ENCODE measurements around the gene TBC1D3B.
A peak's percentile ranks its signal among the peaks of the same experiment; 100 is the strongest.
"Not testable (repeated sequence)": the region's sequence is repeated elsewhere in the genome, so short reads cannot be mapped to it uniquely, and the experiment has no call there.

TBC1D3B gene

GRCh38 chr17:36168836-36169235, 7.6 kb downstream of the TBC1D3B start:
- DNase-seq = not testable (repeated sequence)

GRCh38 chr17:36153895-36154610, 22.4 kb downstream of the TBC1D3B start:
- DNase-seq = no peak

- no peak for DNase-seq
These were observed 23.8 kb downstream of the TBC1D3B start for GRCh38 chr17:36152639-36153120.

DNA sequence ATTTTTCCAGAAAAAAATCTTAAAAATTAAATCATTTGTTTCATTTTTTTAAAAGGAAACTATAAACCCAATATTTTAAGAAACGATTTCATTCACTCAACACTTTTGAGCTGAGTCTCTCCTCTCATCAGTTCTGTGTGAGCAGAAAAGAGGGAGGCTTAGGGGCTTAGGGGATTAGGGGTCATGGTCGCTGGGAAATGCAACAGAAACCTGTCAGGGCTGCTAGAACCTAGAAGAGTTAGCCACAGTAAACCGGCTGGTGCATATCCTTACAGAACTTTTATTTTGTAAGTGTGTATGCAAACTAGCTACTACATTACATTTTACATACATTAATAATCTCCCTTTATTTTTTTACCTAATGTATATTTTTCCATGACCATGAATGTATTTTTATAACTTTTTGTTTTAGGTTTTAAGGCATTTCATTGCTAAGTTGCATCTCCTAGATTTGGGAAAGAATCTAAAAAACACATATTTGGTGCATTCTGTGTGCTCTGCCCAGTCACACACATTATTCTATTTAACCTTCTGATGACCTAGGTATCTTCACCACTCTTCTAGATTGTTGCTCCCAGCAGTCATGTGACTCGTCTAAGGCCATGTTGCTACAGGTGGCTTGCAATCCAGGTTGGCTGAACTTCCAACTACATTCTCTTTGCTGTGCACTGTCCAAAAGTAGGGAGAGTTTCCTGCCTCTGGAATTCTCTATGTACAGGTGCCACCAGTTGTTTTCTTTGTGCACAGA, 24.4 kb downstream of the TBC1D3B start:
- DNase-seq = no peak

DNA sequence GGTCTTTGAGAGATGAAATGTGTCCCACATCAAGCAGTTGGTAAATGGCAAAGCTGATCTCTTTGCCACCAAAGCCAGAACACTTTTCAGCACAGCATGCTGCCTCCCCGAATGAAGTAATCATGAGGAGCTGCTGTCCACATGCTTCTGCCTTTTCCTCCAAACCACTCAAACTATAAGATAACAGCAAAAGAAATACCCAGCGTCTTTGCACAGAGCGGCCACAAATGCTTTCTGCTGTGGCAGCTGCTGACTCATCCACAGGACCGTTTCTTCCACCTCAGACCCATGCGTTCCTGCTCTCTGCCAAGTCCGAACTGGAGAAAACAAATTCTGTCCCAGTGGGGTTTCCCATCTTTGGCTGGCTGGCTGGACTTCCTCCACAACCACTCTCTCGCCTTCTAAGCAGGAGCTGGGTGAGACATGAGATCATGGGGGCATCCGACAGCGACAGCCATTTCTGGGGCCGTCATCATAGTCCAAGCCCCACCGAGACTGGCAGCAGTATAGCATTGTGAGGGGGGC, 27.1 kb downstream of the TBC1D3B start:
- no peak for DNase-seq

GRCh38 chr17:36148559-36149295, 27.7 kb downstream of the TBC1D3B start:
- peak; percentile 60 for DNase-seq

- no peak for DNase-seq
These were observed 28.8 kb downstream of the TBC1D3B start for GRCh38 chr17:36147601-36148000.

- no peak for DNase-seq
These were observed 31.3 kb downstream of the TBC1D3B start for GRCh38 chr17:36144981-36145729.

GRCh38 chr17:36144014-36144413, 32.4 kb downstream of the TBC1D3B start:
- DNase-seq = no peak

- no peak for DNase-seq
These were observed 33.6 kb downstream of the TBC1D3B start for GRCh38 chr17:36142806-36143205.

- DNase-seq = no peak
These were observed 34.2 kb downstream of the TBC1D3B start for GRCh38 chr17:36142235-36142634.

DNA sequence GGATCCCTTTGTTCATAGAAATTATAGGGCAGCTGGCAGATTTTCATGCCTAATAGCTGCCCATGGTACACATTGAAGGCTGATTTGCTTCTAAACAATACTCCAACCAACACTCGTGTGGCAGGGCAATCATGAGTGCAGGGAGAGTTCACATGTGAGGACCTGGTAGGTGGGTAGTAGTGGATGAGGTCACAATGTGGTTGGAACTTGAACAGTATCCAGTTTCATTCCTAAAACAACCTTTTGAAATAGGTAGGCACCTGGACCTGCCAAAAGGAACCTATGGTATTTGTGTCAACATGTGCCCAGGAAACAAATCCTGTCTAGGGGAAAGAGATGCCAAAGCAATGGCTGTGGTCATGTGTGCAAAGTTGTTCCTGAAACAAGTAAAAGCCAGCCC, 40.0 kb downstream of the TBC1D3B start:
- no peak for DNase-seq

DNA sequence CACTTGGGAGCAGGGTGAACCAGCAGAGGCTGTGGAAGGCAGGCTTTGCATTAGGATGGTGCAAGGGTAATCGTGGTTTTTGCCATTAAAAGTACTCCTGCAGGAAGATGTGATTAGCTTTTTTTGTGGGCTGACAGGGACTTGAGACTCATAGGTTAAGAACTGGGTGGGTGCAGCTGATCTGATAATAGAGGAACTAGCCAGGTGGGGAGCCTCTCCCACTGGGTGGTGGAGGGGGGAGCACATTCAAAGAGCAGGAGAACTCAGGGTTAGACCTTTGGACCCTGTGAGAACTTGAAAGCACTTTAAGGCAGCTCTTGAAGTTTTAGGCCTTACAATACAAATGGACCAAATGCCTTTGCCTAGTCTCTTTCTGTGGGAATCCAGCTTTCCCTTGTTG, 40.4 kb downstream of the TBC1D3B start:
- no peak for DNase-seq

DNA sequence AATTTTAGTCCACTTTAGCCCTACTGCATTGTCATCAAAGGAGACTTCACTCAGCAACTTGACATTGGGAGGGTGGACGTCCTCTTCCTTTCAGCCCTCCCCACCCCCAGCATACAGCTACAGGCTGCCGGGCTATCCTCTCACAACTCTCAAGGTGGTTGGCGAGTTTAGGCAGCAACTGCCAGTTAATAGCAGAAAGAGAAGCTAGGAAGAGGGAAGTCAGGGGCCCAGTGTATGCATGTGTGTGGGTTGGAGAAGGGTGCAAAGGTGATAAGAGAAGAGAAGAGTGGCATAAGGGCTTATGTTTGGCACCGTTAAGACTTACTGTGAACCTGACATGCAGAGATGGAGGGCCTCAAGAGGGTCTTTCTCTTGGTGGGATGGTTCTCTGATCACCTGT, 41.0 kb downstream of the TBC1D3B start:
- no peak for DNase-seq

DNA sequence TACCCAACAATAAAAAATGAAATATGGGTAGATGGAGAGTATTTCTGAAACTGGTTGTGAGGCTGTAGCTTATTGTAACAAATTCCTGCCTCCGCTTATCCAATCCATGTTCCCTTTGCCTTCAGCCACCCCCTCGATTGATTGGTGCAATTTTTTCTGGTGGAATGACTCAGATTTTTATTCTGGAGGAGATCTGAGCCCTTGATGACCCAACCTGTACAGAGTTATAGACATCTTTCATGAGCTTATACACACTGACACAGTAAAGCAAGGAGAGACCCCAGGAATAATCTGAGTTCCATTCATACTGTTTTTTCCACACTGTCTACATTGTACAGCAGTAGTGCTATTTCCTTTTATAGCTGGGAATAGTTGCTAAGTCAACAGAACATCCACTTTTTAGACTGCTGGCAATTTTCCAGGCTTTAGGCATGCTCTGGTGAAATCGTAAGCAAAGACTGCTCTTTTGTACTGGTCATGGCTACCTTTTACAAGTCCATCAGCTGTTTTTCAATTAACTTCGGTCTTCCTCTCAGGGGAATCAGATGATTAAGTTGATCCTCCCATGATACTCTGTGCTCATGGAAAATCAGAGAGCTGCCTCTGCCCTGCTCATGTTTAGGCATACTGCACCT, 42.7 kb downstream of the TBC1D3B start:
- DNase-seq = no peak

GRCh38 chr17:36132421-36132831, 44.0 kb downstream of the TBC1D3B start:
- DNase-seq = no peak

GRCh38 chr17:36131931-36132330, 44.5 kb downstream of the TBC1D3B start:
- no peak for DNase-seq

DNA sequence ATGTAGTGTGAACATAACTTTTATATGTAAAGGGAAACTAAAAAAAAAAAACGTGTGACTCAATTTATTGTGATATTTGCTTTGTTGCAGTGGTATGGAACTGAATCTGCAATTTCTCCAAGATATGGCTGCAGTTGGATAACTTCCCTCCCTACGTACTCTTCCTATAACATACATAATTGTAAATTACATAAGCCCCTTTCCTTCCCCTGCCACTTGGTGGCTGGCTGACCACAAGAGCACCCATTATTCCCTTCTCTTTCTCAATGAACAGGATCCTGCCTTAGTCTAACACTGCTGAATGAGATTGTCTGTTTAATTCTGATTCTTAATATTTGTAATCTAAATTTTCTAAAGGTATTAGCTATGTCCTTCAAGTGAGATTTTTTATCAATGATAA, 45.0 kb downstream of the TBC1D3B start:
- DNase-seq = no peak

- DNase-seq = no peak
These were observed 46.1 kb downstream of the TBC1D3B start for GRCh38 chr17:36130346-36130745.

GRCh38 chr17:36129616-36130015, 46.8 kb downstream of the TBC1D3B start:
- DNase-seq = no peak

GRCh38 chr17:36128411-36128978, 47.9 kb downstream of the TBC1D3B start:
- no peak for DNase-seq

GRCh38 chr17:36127911-36128310, 48.5 kb downstream of the TBC1D3B start:
- DNase-seq = no peak

All from NCI-H1092 treated with DMSO at 0.1 percent for 48 hours (cell line).